GM23338 (cell line): ENCODE results near the gene ZCCHC24.

Experiments
- CREB1 ChIP-seq: fragments of 250-450 bp; sonication (Bioruptor Pico); IDR thresholded peaks from 2 replicates; pipeline ENCODE4 v1.5.0; 2020; ENCODE audit warnings: low read depth, mild to moderate bottlenecking, moderate library complexity
- CTCF ChIP-seq, 2 experiments: fragments of 200-600 bp in 1 of 2; sonication (generic) in 1 of 2; conservative IDR thresholded peaks; 2 replicates each; pipeline versions ENCODE4 v1.5.1 to v1.6.1; 2016 to 2017; ENCODE audit warnings: antibody characterized with exemption in 2 of 2, low read depth in 2 of 2, mild to moderate bottlenecking in 2 of 2, moderate library complexity in 1 of 2
- ETS1 ChIP-seq: IDR thresholded peaks from 2 replicates; pipeline ENCODE4 v1.6.1; 2016; ENCODE audit warnings: antibody characterized with exemption
- EZH2 ChIP-seq: fragments of 200-600 bp; sonication (generic); IDR thresholded peaks from one replicate; pipeline ENCODE4 v1.8.0; 2017; ENCODE audit warnings: antibody characterized with exemption, mild to moderate bottlenecking, low read depth; ENCODE audit not compliant: unreplicated experiment
- JUNB ChIP-seq: IDR thresholded peaks from one replicate; pipeline ENCODE4 v1.6.1; 2016; ENCODE audit warnings: antibody characterized with exemption; ENCODE audit not compliant: unreplicated experiment
- POLR2AphosphoS5 ChIP-seq: IDR thresholded peaks from 2 replicates; pipeline ENCODE4 v1.6.1; 2016; ENCODE audit warnings: antibody characterized with exemption, low read depth
- REST ChIP-seq: IDR thresholded peaks from one replicate; pipeline ENCODE4 v1.6.1; 2018; ENCODE audit warnings: antibody characterized with exemption; ENCODE audit not compliant: unreplicated experiment
- ZNF331 ChIP-seq: fragments of 250-450 bp; sonication (Bioruptor Pico); IDR thresholded peaks from 2 replicates; pipeline ENCODE4 v1.5.0; 2020; ENCODE audit warnings: low read depth, mild to moderate bottlenecking, moderate library complexity

GRCh38 chr10:79413196-79413595, 32.2 kb downstream of the ZCCHC24 start:
- TF ChIP-seq CTCF (conservative IDR thresholded peaks at IDR 0.05; ENCODE audit: low read depth in 2 of 2), result no peak
- TF ChIP-seq ZNF331 (CRISPR knock-in tag), result no peak
- TF ChIP-seq JUNB, result no peak
- no peak for TF ChIP-seq POLR2AphosphoS5
- TF ChIP-seq EZH2, result no peak
- no peak for TF ChIP-seq ETS1
- TF ChIP-seq REST, result no peak
- no peak for TF ChIP-seq CREB1 (CRISPR knock-in tag)
